Activated CD8-positive, alpha-beta memory T cell treated with anti-CD3 and anti-CD28 coated beads, Interleukin-2, amount 50 U/mL, for 24 hours (primary cell): ENCODE data around the gene NXPE1.

Experiments used
- DNase-seq: peaks from one replicate; pipeline ENCODE4 v3.0.0-alpha.2; 2020; ENCODE audit errors: extremely low read depth

NXPE1 gene

GRCh38 chr11:114562166-114562916, 2.7 kb upstream of the NXPE1 start:
- DNase-seq = no peak

- no peak for DNase-seq
Observed at GRCh38 chr11:114556135-114556534, 3.5 kb downstream of the NXPE1 start.

DNA sequence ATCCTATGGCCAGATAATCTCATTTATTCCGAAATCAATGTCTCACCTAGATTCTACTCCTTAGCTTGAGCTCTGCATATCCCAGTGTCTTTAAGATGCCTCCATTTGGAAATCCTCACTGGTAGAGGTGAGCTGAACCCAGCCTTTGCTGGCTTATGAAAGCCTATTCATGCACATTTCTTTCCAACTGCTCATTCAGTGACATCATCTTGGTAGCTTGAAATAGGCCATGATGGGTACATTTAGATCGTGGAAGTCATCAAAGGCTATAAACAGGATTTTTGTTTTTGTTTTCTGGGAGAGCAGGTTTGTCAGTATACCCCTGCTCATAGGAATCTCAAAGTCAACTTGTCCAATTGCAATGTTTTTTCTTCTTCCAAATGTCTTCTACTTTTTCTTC, 6.0 kb downstream of the NXPE1 start:
- no peak for DNase-seq

DNA sequence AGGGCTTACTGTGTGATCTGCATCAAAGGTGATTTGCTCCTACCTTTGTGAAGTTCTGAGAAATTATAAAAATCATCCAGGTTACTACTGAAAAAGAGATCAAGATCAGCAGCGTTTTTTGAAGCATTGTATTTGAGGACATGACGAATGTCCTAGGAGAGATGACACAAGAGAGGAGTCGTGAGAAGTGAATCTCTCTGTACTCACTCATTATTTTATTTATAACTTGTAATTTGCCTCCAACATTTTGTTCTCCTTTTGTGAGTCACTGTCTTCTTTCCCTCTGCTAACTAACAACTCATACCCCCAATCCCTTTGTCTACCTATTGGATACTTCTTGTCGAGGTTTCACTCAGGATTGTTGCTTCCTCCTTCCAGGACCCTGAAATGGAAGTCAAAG, 8.6 kb downstream of the NXPE1 start:
- DNase-seq = no peak

- DNase-seq = no peak
Observed at GRCh38 chr11:114525682-114526081, 34.0 kb downstream of the NXPE1 start.

- DNase-seq = no peak
Observed at GRCh38 chr11:114524122-114524521, 35.6 kb downstream of the NXPE1 start.

DNA sequence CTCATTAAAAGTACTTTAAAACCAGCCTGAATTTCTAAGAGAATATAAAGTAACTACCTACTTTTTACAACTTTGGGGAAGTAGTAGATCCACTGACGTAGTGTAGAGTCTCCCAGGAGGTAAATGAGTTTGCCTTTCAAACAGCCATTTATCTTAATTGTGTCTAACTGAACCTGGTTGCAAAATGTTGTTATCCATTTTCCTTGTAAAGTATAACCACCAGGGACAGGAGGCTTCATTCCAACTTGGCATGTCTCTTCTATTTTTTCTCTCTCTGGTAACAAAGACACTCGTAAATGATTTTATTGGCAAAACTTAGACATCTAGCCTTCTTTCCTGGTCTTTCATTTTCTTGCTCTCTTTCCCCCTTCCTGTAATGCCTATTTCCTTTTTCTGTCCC, 36.9 kb downstream of the NXPE1 start:
- DNase-seq = no peak

- DNase-seq = no peak
Observed at GRCh38 chr11:114511538-114511937, 48.1 kb downstream of the NXPE1 start.

DNA sequence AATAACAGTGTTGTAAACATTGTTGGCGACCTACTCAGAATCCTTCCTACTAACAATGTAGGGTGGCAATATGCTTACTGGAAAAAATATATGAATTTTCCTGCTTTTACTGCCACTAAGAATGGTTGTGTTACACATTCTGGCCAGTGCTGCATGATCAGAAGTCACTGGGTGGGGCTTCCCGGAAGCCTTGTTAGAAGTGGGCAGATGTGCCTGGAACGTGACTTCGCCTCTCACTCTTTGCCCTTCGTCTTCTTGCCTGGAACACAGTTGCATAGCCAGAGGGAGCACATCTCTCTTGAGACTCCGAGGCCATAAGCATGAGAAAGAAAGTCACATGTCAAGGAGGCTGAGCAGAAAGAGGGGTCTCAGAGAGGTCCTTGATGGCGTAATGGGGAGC, 48.6 kb downstream of the NXPE1 start:
- no peak for DNase-seq

DNA sequence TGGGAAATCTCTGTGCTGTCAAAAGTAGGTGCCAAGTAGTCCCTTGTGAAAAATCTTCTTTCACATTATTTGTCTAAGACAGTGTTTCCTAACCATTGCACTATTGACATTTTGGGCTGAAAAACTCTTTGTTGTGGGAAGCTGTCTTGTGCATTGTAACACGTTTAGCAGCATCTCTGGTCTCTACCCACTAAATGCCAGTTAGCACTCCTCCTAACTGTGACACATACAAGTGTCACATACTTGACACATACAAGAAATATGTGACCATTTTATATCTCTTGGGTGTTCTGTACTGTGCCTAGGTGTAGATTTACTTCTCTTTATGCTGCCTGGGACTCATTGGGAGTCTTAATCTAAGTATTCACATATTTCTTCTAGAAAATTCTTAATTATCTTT, 57.8 kb downstream of the NXPE1 start:
- DNase-seq = no peak

DNA sequence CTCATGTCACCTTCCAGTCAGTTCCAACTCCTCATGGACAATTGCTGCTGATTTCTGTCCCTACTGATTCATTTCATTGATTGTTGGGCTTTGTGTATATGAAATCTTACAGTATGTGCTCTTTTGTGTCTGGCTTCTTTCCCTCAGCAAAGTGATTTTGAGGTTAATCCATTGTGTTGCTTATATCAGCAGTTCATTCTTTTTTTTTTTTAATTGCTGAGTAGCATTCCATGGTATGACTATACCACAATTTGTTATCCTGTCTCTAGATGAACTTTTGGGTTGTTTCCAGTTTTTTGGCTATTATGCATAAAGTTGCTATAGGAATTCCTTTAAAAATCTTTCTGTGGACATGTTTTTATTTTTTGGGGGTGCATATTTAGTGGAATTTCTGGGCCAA, 59.9 kb downstream of the NXPE1 start:
- no peak for DNase-seq

DNA sequence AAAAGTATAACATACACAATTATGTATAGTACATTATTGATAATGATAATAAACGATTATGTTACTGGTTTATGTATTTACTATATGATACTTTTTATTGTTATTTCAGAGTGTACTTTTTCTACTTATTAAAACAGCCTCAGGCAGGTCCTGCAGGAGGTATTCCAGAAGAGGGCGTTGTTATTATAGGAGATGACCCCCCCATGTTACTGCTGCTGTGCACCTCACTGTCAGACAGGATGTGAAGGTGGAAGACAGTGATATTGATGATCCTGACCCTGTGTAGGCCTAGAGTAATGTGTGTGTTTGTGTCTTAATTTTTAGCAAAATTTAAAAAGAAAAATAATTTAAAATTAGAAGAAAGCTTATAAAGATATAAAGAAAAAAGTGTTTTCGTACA, 62.8 kb downstream of the NXPE1 start:
- no peak for DNase-seq

DNA sequence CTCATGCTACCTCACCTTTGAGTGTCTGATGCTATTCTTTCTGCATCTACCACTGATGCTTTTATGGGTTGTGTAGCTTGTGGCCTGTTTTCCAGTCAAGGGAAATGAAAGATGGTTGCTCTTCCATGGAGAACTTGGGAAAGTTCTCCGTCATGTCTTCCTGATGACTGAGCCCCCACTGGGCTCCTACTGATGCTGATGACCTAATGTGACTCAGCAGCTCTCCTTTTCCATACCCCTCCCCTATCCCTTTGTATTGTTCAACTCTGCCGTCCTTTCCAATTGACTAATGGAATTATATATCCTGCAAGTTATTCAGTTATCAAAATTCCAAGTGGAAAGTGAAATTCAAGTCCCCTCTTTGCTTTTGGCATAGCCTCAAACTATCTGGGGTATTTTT, 75.8 kb downstream of the NXPE1 start:
- DNase-seq = no peak

GRCh38 chr11:114482114-114482513, 77.6 kb downstream of the NXPE1 start:
- no peak for DNase-seq

GRCh38 chr11:114479331-114479730, 80.3 kb downstream of the NXPE1 start:
- no peak for DNase-seq

DNA sequence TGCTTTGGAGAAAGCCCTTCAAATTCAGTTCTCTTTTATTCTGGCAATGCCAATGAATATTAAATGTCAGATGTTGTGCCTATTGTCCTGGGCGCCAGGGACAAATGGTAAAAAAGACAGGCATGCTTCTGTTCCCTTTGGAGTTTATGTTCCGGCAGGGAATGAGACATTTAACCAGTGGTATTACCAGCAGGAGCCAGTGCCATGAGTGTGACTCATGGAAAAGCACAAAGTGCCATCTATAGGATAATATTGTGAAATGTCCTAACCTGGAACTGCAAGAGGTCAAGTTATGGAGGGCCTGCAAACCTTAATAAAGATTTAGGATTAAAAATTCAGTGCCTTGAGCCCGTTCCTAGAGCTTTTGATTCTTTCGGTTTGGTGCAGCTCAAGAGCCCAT, 80.9 kb downstream of the NXPE1 start:
- DNase-seq = no peak

DNA sequence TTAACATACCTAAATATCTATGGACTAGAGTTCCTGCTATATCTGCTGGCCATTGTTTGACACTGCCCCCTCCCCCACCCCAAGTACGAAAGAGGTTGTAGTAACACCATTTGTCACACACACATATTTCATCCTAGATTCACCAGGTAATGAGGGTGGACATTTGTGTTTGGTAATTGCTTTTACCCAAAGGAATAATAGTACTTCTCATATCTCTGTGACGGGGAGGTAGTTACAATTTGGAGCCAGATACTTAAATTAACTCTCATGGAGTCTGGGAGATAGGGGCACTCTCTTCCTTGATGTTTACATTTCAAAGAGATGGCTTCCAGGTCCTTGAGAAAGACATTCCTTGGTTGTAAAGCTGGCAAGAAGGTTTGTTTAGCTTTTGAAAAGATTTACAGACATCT, 81.7 kb downstream of the NXPE1 start:
- DNase-seq = no peak

DNA sequence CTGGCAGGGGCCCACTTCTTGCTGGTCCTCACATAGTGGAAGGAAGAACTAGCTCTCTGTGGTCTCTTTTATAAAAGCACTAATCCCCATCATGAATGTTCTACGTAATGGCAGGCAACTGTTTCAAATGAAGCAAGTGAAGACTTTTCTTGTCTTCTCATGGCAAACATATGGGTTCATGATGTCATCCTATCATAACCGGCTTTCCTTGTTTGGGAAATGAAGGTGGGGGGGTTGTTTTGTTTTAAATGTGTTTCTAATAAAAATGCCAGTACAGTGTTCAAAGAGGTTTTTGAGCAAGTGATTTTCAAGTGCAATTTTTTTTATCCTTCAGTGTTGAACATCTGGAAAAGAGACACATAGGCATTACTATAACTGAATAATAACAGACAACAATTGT, 87.0 kb downstream of the NXPE1 start:
- no peak for DNase-seq
